ENCODE measurements around the gene DGKD. TPM values are rescaled to one million over a fixed set of nuclear protein-coding genes. Genes with fewer than 3 reads are reported as not detected.

The DGKD gene
- total and polyA plus RNA-seq, 10 of the 15 experiments (the other 5 are each of a cell fraction or from before 2014, with no cell fraction given) = 2.7 to 81.9 (median 27.0) TPM

DNA sequence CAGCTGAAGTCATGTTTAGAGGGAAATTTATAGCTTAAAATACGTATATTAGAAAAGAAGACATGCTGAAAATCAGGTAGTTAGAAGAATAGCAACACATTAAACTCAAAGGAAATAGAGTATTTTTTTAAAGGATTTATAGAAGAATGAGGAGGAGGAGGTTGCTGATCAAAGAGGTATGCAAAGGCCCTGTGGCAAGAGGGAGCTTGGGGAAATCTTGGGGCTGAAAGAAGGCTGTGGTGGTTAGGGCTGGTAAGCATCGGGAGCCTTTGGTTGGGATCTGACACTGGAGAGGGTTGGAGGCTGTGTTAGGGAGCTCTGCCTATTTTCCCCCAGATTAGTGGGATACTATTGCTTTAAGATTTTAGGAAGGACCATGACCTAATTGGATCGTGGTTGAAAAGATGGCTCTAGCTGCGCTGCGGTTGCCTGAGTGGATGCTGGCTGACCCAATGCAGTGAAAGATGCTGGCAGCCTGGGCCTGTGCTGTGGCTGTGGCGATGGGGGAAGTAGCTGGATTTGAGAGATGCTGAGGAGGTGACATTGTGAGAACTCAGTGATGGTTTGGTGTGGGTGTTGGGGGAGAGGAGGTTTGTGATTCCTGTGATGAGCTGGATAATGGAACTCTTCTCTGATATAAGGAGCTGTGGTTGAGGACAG lies 11.7 kb downstream of the DGKD start:
- TF ChIP-seq STAT1 (conservative IDR thresholded peaks at IDR 0.05) = no peak
- TF ChIP-seq POU2F2 (IDR thresholded peaks at IDR 0.05; ENCODE audit: borderline replicate concordance, low read depth, low read length) = no peak
- TF ChIP-seq SUPT20H (IDR thresholded peaks at IDR 0.05; ENCODE audit: borderline replicate concordance, control insufficient read depth, low read depth, low read length) = no peak
- TF ChIP-seq EED (IDR thresholded peaks at IDR 0.05; ENCODE audit: low read depth) = no peak
- H3K9me3 ChIP-seq (replicated peaks; ENCODE audit: control insufficient read depth, insufficient read depth, low read length) = peaks cover 15% of the 10 kb centered on the region
- WGBS (ENCODE audit: insufficient coverage, insufficient replicate concordance, low lambda C conversion rate, missing lambda C conversion rate) = 88% methylated on average over 6 of the region's 6 CpGs
- no peak overlapping the region for H3K4me3 ChIP-seq
- SMC1A ChIA-PET (ENCODE audit: uncharacterized antibody, unreplicated experiment) = interaction anchor here (0.7 to 1.1 kb wide), 3 partner anchors 9 to 34 kb away, joined by 3 to 4 read pairs (median 4); no protein-coding TSS in a partner anchor
- H3K4me1 ChIP-seq (ENCODE audit: control insufficient read depth, insufficient read depth, low read length) = peaks cover 9% of the 10 kb centered on the region
- CTCF ChIA-PET = interaction anchor here (1.0 to 1.3 kb wide), 2 partner anchors 9 to 11 kb away, joined by 3 to 5 read pairs; no protein-coding TSS in a partner anchor
- no peak overlapping the region for H2AFZ ChIP-seq (ENCODE audit: control insufficient read depth, low read depth, low read length)
- no peak for FAIRE-seq
- H4K20me1 ChIP-seq (ENCODE audit: control insufficient read depth, insufficient read depth) = no peaks in the 10 kb centered on the region
- H3K4me2 ChIP-seq (ENCODE audit: control insufficient read depth, insufficient read depth) = no peak overlapping the region
- H3K9ac ChIP-seq (ENCODE audit: control insufficient read depth, insufficient read depth, low read length) = no peak overlapping the region
- DNase-seq (ENCODE audit: low read depth, low spot score) = no peak
- no peaks in the 10 kb centered on the region; a peak in 1 of 4 replicates for H3K36me3 ChIP-seq (ENCODE audit: control insufficient read depth in 2 of 2, insufficient read depth in 2 of 2, low read length in 1 of 2)
- ATAC-seq = no peak
- no peaks in the 10 kb centered on the region for H3K27me3 ChIP-seq (replicated peaks in 1 of 2; ENCODE audit: control insufficient read depth in 2 of 2, insufficient read depth in 2 of 2, low read length in 1 of 2)
- no TSS peak for BruUV-seq (replicated peaks)
- RAD21 ChIA-PET (ENCODE audit: unreplicated experiment) = no interaction called here
- intact Hi-C loops (cut with micrococcal nuclease; ENCODE audit: unreplicated experiment) = no loop called here
- peaks cover 32% of the 10 kb centered on the region for H3K79me2 ChIP-seq (ENCODE audit: control insufficient read depth, insufficient read depth, low read length)
- H3K27ac ChIP-seq (ENCODE audit: control insufficient read depth, insufficient read depth) = no peak overlapping the region
- POLR2A ChIA-PET = no interaction called here
- in situ Hi-C loops (cut with MboI) = no loop called here

DNA sequence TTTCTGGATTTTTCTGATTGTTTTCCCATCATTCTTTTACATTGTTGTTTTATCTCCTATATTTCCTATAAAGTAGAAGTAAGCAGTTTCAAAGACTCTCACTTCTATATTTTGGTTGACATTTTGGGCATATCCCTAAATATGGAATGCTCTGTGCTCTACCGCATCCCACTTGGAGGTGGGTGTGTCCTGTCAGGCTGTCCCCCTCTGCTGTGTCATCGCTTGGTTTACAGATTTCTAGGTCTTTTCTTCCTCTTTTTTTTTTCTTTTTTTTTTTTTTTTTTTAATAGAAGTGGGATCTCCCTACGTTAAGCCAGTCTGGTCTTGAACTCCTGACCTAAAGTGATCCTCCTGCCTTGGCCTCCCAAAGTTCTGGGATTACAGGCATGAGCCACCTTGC lies 13.3 kb downstream of the DGKD start:
- in situ Hi-C loops (cut with MboI) = no loop called here
- Histone ChIP-seq H3K9ac (ENCODE audit: control insufficient read depth, insufficient read depth, low read length) (no peak overlapping the region), H3K9me3 (replicated peaks; ENCODE audit: control insufficient read depth, insufficient read depth, low read length) (peaks cover 15% of the 10 kb centered on the region), H3K4me2 (ENCODE audit: control insufficient read depth, insufficient read depth) (no peak overlapping the region), H3K4me3 (no peak overlapping the region), H3K27ac (ENCODE audit: control insufficient read depth, insufficient read depth) (no peak overlapping the region), H2AFZ (ENCODE audit: control insufficient read depth, low read depth, low read length) (no peak overlapping the region), H3K4me1 (ENCODE audit: control insufficient read depth, insufficient read depth, low read length) (peaks cover 9% of the 10 kb centered on the region), H3K36me3 (ENCODE audit: control insufficient read depth in 2 of 2, insufficient read depth in 2 of 2, low read length in 1 of 2) (peaks cover 0 to 2% of the 10 kb centered on the region in 2 experiments; a peak in 1 of 4 replicates), H3K79me2 (ENCODE audit: control insufficient read depth, insufficient read depth, low read length) (peaks cover 23% of the 10 kb centered on the region), H3K27me3 (replicated peaks in 1 of 2; ENCODE audit: control insufficient read depth in 2 of 2, insufficient read depth in 2 of 2, low read length in 1 of 2) (no peaks in the 10 kb centered on the region), H4K20me1 (ENCODE audit: control insufficient read depth, insufficient read depth) (no peaks in the 10 kb centered on the region)
- ChIA-PET POLR2A (no interaction called here), CTCF (no interaction called here), RAD21 (ENCODE audit: unreplicated experiment) (no interaction called here), SMC1A (ENCODE audit: uncharacterized antibody, unreplicated experiment) (no interaction called here)
- DNase-seq (ENCODE audit: low read depth, low spot score) = no peak
- no peak for ATAC-seq
- no TSS peak for BruUV-seq (replicated peaks)
- 59% methylated on average over 3 of the region's 3 CpGs for WGBS (ENCODE audit: insufficient coverage, insufficient replicate concordance, low lambda C conversion rate, missing lambda C conversion rate)
- intact Hi-C loops (cut with micrococcal nuclease; ENCODE audit: unreplicated experiment) = no loop called here
- FAIRE-seq = no peak
- TF ChIP-seq SP1 (IDR thresholded peaks at IDR 0.05; ENCODE audit: low read depth, low read length) = no peak
- TF ChIP-seq IKZF1 (conservative IDR thresholded peaks at IDR 0.05) = no peak
- TF ChIP-seq ESRRA (IDR thresholded peaks at IDR 0.05; ENCODE audit: low read length) = no peak
- no peak for TF ChIP-seq SREBF2 (IDR thresholded peaks at IDR 0.05; ENCODE audit: low read length)
- TF ChIP-seq KAT2A (conservative IDR thresholded peaks at IDR 0.05; ENCODE audit: control insufficient read depth, low read depth, low read length) = no peak
- TF ChIP-seq SMARCA5 (IDR thresholded peaks at IDR 0.05) = no peak
- TF ChIP-seq MEF2B (IDR thresholded peaks at IDR 0.05; ENCODE audit: partially characterized antibody, poor library complexity, severe bottlenecking) = no peak
- TF ChIP-seq NRF1 (conservative IDR thresholded peaks at IDR 0.05; ENCODE audit: low read depth, low read length) = no peak
- no peak for TF ChIP-seq TBL1XR1 (IDR thresholded peaks at IDR 0.05; ENCODE audit: low read depth, low read length)
- TF ChIP-seq CREM (IDR thresholded peaks at IDR 0.05; ENCODE audit: low read depth) = no peak
- no peak for TF ChIP-seq SMC3 (IDR thresholded peaks at IDR 0.05; ENCODE audit: borderline replicate concordance, low read length)
- TF ChIP-seq ZNF207 (IDR thresholded peaks at IDR 0.05; ENCODE audit: borderline replicate concordance) = no peak
- TF ChIP-seq BACH1 (IDR thresholded peaks at IDR 0.05; ENCODE audit: borderline replicate concordance) = no peak
- TF ChIP-seq JUNB (IDR thresholded peaks at IDR 0.05) = no peak
